Osteocyte (in vitro differentiated cells): ENCODE data around the gene TUBGCP2. TPM values are rescaled to one million over a fixed set of nuclear protein-coding genes. Genes with fewer than 3 reads are reported as not detected.

Experiments
- DNase-seq: peaks from one replicate; pipeline ENCODE4 v3.0.0; 2021; ENCODE audit warnings: mixed read lengths; ENCODE audit not compliant: unreplicated experiment; ENCODE audit errors: extremely low spot score
- H3K27ac Mint-ChIP-seq: one replicate; pipeline ENCODE4 v1.8.0; 2021; ENCODE audit warnings: mild to moderate bottlenecking, mixed read lengths; ENCODE audit not compliant: unreplicated experiment
- H3K27me3 Mint-ChIP-seq: one replicate; pipeline ENCODE4 v1.8.0; 2021; ENCODE audit warnings: mixed read lengths; ENCODE audit not compliant: unreplicated experiment
- H3K36me3 Mint-ChIP-seq: one replicate; pipeline ENCODE4 v1.8.0; 2021; ENCODE audit warnings: mixed read lengths; ENCODE audit not compliant: unreplicated experiment
- H3K4me1 Mint-ChIP-seq: one replicate; pipeline ENCODE4 v1.8.0; 2021; ENCODE audit warnings: mixed read lengths; ENCODE audit not compliant: unreplicated experiment
- H3K4me3 Mint-ChIP-seq: one replicate; pipeline ENCODE4 v1.8.0; 2021; ENCODE audit warnings: mild to moderate bottlenecking, moderate library complexity, mixed read lengths; ENCODE audit not compliant: unreplicated experiment
- H3K9me3 Mint-ChIP-seq: one replicate; pipeline ENCODE4 v1.8.0; 2021; ENCODE audit warnings: mixed read lengths; ENCODE audit not compliant: unreplicated experiment
- CTCF ChIP-seq: fragments of 200-600 bp; sonication (generic); IDR thresholded peaks from 2 replicates; pipeline ENCODE4 v1.5.0; 2021; ENCODE audit warnings: antibody characterized with exemption, mild to moderate bottlenecking, moderate library complexity
- total RNA-seq: library from RNA; stranded (reverse); gene quantifications from 2 replicates; pipeline ENCODE4 v1.2.1, GENCODE V29; 2021

TUBGCP2 gene
- total RNA-seq, 1 donor from 2014 or later: 75.2 TPM

GRCh38 chr10:133241501-133242205 lies 67.0 kb downstream of the TUBGCP2 start:
- Mint-ChIP-seq H3K27ac (no peak overlapping the region), H3K4me1 (no peaks in the 10 kb centered on the region), H3K36me3 (no peaks in the 10 kb centered on the region), H3K4me3 (no peak overlapping the region), H3K9me3 (no peaks in the 10 kb centered on the region), H3K27me3 (peaks cover 38% of the 10 kb centered on the region)
- TF ChIP-seq CTCF: no peak
- no peak for DNase-seq

- Mint-ChIP-seq H3K4me1 (peaks cover 5% of the 10 kb centered on the region), H3K36me3 (no peaks in the 10 kb centered on the region), H3K4me3 (no peak overlapping the region), H3K9me3 (no peaks in the 10 kb centered on the region), H3K27me3 (peaks cover 41% of the 10 kb centered on the region), H3K27ac (no peak overlapping the region)
- DNase-seq: no peak
- TF ChIP-seq CTCF: no peak
Measured at GRCh38 chr10:133239990-133240389, 68.7 kb downstream of the TUBGCP2 start.

- no peak overlapping the region for H3K4me3 Mint-ChIP-seq
- peaks cover 7% of the 10 kb centered on the region for H3K4me1 Mint-ChIP-seq
- no peak overlapping the region for H3K27ac Mint-ChIP-seq
- DNase-seq: no peak
- peaks cover 51% of the 10 kb centered on the region for H3K27me3 Mint-ChIP-seq
- no peak for TF ChIP-seq CTCF
- H3K36me3 Mint-ChIP-seq: no peaks in the 10 kb centered on the region
- no peaks in the 10 kb centered on the region for H3K9me3 Mint-ChIP-seq
Measured at GRCh38 chr10:133238466-133238804, 70.2 kb downstream of the TUBGCP2 start.

- Mint-ChIP-seq H3K36me3 (no peaks in the 10 kb centered on the region), H3K4me1 (peaks cover 7% of the 10 kb centered on the region), H3K9me3 (no peaks in the 10 kb centered on the region), H3K27ac (no peak within 1 kb of the TSS), H3K4me3 (no peak within 1 kb of the TSS), H3K27me3 (peaks cover 57% of the 10 kb centered on the region)
- DNase-seq: no peak
- TF ChIP-seq CTCF: no peak
Measured at GRCh38 chr10:133237588-133238465, 70.8 kb downstream of the TUBGCP2 start, which contains the start of gene VENTX. Gene VENTX (plus strand): TSS chr10:133237855. CDS start chr10:133237915, 60 bp downstream.

- Mint-ChIP-seq H3K36me3 (no peaks in the 10 kb centered on the region), H3K9me3 (no peaks in the 10 kb centered on the region), H3K4me1 (peaks cover 7% of the 10 kb centered on the region), H3K27ac (no peak overlapping the region), H3K27me3 (peaks cover 63% of the 10 kb centered on the region), H3K4me3 (no peak overlapping the region)
- no peak for TF ChIP-seq CTCF
- DNase-seq: no peak
Measured at GRCh38 chr10:133237241-133237587, 71.5 kb downstream of the TUBGCP2 start.
